HG03521 (cell line): ENCODE data around the gene RASD1.

Experiments
- ATAC-seq: cut with Tn5 transposase; IDR thresholded peaks from one replicate; pipeline ENCODE4 v1.9.1; 2021; ENCODE audit warnings: mild to moderate bottlenecking, moderate library complexity; ENCODE audit not compliant: unreplicated experiment

Gene RASD1, protein sequence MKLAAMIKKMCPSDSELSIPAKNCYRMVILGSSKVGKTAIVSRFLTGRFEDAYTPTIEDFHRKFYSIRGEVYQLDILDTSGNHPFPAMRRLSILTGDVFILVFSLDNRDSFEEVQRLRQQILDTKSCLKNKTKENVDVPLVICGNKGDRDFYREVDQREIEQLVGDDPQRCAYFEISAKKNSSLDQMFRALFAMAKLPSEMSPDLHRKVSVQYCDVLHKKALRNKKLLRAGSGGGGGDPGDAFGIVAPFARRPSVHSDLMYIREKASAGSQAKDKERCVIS

GRCh38 chr17:17496189-17497064 lies at the start of gene RASD1:
Gene RASD1 (minus strand): TSS chr17:17496395. CDS start chr17:17496181, 214 bp downstream.
- ATAC-seq = peak; percentile 62

DNA sequence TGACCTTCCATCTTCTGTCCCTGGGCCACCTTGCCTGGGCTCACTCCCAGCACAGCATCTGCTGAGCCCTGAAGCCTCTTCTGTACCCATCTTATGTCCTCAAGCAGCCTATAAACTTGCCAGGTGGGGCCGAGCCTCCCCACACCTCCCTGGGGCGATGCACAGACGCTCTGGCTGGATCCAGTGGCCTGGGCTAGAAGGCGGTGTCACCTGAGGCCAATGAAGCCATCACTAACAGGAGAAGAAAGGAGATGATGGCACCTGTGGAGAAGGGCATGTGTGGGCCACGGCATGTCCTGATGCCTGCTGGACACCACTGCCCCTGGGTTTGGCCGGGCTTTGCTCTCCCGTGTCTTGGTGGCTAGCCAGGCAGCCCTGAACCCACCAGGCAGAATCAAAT lies 49.8 kb upstream of the RASD1 start:
- no peak for ATAC-seq

DNA sequence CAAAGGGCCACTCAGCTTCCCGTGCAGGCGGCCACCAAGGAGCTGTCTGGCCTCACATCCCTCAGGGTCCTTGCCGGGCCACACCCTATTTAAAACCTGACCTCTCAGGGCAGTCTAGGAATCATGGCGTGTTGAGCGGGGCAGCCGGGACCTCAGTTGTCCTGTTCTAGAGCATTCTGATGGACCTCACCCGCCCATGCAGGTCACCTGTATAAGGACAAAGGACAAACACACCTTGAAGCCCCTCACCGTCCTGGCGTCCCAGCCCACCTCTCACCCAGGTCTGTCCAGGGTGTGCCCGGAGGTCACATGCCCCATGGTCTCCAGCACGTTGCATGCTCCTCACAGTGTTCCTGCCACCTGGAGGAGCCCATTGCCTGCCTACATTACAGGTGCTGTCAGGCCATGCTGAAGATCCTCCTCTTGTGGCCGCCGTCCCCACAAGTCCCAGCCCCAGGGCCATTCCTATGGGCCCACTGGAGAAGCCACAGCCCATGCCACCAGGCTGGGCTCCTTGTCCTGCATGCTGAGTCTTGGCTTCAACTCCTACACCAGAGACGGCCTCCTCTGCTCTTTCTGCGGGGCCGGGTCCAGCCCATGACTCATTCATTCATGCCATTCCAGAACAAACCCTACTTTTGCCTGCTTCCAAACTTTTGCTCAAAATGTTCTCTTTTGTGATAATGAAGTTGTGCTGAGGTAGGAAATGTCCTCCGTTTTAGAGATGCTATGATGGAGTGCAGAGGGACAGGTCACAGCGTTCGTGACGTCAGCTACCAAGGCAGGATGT lies 49.0 kb upstream of the RASD1 start:
- no peak for ATAC-seq

DNA sequence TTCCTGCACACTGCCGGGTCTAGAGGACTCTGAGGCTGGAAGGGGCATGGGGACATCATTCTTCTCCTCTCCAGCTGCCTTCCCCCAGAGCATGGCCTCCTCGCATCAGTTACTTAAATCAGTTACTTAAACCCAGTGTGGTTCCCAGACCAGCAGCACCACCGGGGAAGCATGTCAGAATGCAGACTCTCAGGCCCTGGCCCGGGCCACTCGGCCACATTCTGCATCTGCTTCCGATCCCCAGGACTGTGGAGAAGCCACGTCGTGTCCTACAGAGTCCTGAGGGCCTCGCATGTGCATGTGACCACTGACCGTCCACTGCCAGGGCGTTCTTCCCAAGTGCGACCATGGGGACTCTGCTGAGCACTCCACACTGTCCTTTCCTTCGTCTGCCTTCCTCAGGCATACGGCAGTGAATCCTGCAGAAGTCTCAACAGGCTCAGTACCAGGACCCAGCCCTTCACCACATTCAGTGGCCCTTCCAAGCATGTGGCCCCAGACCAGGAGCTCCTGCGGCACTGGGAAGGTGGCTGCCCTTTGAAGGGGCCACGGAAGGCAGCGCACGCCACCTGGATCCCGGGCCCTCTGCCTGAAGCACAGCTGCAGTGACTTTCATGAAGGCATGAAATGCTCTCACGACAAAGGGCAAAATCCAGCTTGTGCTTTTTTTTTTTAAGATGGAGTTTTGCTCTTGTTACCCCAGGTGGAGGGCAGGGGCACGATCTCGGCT lies 46.9 kb upstream of the RASD1 start:
- ATAC-seq = no peak

- no peak for ATAC-seq
Measured at GRCh38 chr17:17541640-17542001, 45.4 kb upstream of the RASD1 start.

DNA sequence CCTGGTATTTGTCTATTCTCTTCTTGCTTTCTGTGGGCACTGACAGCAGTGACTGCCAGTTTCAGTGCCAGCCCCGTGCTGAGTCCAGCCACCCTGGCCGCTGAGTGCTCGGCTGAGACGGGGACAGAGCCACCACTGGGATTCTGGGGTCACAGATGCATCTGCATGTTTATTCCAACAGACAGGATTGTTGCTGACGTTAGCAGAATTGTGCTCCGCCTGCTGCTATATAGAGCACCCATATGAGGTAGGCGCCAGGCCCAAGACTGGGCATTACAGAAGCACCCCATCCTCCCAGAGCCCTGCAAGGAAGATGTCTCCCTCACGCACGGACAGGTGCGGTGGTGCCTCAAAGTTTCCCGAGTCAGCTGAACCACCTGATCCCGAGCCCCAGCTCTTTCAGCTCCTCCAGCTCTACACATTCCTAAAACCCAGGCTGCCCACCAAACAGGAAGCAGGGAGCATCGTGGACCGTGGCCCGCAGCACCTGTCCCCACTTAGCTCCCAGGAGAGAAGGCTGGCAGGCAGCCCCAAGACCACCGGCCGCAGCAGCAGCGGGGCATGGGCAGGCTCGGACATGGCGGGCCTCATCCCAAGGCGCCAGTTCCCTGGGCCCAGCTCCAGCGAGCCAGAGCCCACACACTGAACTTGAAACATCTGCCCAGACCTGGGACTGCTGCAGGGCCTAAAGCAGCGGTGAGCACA lies 44.9 kb upstream of the RASD1 start:
- ATAC-seq = no peak

DNA sequence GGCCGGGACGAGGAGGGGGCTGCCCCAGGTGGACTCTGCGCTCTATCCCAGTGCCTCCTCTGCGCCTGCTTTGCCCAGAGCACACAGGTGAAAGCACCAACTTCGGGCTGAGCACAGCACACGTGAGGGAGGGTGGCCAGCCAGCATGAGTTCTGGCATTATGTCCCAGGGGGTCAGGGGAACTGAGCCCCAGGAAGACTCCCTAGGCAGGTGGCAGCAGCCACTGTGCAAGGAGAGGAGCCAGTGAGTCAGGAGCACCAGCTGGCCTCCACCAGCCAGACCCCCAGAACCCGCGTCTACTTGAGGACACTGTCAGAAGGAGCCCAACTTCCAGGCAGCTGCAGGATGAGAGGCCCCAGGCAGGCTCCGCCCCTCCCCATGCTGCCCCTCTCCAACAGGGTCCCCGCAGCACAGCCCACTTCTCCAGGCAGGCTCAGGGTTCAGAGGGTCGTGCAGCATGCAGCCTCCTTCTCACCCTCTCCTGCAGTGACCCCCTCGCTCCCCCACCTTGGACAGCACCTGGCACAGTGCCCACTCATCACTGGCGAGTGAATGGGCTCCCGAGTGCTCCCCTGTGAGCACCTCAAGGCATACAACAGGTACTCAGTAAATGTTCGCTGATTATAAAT lies 44.2 kb upstream of the RASD1 start:
- ATAC-seq = no peak

DNA sequence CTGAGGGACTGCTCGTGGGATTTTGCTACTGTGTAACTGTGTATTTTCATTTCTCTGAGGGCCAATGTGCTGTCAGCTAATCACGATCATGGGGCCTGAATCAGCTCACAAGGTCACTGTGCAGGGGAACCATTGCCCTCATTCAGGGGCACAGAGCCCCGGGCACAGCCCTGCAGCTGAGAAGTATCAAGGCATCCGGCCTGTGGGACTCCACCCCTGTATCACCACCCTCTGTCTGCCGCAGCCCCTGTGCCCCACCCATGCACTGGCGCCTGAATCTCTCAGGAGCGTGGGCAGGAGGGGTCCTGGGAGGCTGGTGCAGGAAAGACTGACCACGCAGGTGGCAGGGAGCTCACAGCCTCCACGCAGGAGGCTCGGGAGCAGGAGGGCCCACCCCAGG lies 43.4 kb upstream of the RASD1 start:
- ATAC-seq = no peak

GRCh38 chr17:17538417-17539391 lies 42.5 kb upstream of the RASD1 start:
- no peak for ATAC-seq

DNA sequence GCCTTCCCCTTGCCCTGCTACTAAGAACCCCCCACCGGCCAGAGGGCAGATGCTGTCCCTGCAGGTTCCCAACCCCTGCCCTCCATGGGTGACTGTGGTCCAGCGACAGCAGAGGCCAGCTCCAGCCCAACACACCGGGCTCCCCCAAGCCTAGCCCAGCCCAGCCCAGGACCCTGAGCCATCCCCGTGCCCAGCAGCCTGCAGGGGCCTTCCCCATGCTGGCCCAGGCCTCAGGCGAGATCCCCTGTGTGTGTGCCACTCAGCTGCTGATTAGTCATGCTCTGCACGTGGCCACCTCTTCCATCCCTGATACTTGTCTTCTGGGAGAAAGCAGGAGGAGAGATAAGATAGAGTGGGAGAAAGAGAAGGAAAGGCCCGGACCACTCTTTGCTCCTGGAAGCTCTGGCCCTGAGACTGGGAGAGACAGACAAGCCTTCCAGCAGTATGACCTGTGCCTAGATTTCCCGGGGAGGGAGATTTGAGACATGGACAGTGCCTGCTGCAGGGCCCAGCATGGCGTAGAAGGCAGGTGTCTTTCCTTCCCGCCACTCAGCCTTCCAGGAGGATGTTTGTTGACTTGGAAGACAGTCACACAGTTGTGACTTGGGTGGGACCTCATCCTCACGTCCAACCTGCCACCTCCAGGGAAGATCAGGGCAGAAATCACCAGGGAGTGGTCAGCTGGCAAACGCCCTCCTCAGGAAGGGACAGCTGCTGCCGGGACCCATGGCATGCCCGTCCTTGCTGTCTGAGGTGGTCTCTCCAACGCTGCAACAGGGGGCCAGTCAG lies 41.3 kb upstream of the RASD1 start:
- no peak for ATAC-seq

DNA sequence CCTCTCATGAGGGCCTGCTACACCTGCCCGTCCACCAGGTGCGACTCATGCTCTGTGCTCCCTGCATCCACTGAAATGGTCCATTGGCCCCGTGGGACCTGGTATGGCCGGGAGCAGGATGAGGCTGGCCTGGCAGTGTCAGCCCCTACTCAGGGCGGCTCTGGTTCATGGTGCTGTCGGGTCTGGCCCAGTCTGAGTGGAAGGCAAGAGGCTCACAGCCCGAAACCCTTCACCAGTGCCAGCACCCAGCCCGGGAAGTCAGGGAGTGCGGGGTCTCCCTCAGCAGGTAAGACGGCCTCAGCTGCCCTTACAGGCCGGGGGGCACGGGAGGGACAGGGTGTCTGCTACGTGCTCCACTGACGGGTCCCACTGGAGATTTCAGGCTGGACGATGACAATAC lies 40.5 kb upstream of the RASD1 start:
- ATAC-seq = no peak

GRCh38 chr17:17535957-17536356 lies 39.8 kb upstream of the RASD1 start:
- ATAC-seq = no peak

DNA sequence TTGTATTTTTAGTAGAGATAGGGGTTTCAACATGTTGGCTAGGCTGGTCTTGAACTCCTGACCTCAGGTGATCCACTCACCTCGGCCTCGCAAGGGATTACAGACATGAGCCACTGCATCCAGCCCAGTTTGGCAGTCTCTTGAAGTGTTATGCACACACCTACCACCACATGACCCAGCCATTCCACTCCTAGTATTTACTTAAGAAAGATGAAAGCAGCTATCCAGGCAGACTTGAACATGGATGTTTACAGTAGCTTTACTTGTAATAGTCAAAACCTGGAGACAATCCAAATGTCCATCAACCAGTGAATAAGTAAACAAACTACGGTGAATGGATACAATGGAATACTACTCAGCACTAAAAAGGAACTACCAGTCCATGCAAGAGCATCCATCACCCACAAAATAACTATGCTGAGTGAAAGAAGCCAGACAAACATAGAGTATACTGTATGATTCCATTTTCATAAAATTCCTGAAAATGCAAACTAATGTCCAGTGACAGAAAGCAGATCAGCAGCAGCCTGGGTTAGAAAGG lies 37.8 kb upstream of the RASD1 start:
- ATAC-seq = no peak

DNA sequence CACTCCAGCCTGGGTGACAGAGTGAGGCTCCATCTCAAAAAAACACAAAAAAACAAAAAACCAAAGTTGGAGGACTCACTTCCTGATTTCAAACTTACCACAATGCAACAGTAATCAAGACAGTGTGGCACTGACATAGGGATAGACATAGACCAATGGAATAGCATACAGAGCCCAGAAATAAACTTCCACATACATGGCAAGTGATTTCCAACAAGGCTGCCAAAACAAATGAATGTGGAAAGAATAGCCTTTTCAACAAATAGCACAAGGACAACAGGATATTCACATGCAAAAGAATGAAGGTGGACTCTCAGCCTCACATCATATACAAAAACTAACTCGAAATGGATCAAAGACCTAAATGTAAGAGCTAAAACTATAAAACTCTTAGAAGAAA lies 36.8 kb upstream of the RASD1 start:
- ATAC-seq = no peak

DNA sequence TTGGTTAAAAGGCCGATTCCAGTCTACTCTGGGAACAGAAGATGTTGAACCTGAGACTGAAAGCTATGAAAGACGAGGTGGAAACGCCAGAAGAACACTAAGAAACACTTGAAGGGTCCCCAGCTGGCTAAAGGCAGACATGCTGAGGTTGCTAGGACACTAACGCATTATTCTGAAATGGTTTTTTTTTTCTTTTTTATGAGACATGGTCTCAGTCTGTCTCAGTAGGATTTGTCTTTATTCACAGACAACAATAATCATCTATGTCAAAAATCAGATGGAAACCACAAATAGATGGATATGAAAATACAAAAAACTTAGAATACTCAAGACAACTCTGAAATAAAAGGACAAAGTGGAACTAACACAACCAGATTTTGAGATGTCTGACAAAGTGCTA lies 35.0 kb upstream of the RASD1 start:
- no peak for ATAC-seq

- no peak for ATAC-seq
Measured at GRCh38 chr17:17528696-17529652, 32.8 kb upstream of the RASD1 start.
